Metanephros (tissue), 1 donor: ENCODE data around the gene IDS. TPM values are rescaled to one million over a fixed set of nuclear protein-coding genes. Genes with fewer than 3 reads are reported as not detected.

Source experiments
- total RNA-seq: library from RNA; depleted of rRNA; stranded (reverse); fragments of >200 nt; gene quantifications from one replicate; pipeline ENCODE4 v1.2.3, GENCODE V29; 2014

The IDS gene, protein sequence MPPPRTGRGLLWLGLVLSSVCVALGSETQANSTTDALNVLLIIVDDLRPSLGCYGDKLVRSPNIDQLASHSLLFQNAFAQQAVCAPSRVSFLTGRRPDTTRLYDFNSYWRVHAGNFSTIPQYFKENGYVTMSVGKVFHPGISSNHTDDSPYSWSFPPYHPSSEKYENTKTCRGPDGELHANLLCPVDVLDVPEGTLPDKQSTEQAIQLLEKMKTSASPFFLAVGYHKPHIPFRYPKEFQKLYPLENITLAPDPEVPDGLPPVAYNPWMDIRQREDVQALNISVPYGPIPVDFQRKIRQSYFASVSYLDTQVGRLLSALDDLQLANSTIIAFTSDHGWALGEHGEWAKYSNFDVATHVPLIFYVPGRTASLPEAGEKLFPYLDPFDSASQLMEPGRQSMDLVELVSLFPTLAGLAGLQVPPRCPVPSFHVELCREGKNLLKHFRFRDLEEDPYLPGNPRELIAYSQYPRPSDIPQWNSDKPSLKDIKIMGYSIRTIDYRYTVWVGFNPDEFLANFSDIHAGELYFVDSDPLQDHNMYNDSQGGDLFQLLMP
- 40.8 TPM for total RNA-seq

DNA sequence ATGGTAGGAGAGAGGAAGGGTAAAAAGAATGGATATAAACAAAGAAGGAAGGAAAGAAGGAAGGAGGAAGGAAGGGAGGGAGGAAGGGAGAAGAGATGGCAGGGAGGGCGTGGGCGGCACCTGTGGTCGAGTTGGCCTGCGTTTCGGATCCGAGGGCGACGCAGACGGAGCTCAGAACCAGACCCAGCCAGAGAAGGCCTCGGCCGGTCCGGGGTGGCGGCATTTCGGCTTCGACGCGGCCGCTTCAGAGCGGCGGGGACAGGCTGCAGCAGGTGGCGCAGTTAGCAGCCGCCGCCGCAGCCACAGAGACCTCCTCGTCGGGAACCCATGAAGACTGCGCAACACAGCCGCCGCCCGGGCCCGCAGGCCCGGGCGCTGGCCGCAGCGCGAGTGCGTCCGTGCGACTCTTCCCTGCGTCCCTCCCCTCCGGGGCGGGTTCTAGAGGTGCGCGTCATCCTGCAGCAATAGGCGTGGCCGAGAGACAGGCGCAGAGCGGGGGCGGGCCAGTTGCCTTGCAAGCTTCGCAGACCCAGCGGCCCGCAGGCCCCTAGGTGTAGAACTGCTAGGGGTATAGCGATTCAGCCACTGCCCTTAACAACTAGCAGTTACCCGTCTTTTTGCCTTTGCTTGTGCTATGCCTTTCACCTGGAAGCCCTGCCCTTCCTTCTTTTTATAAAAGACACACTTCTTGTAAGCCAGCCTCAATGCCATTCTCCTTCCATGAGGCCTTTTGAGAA is at the start of gene IDS:
Gene IDS, minus strand, starts transcription at position 392 of the 737 bp plus-strand sequence. Its CDS starts 169 bp downstream, at position 223.

DNA sequence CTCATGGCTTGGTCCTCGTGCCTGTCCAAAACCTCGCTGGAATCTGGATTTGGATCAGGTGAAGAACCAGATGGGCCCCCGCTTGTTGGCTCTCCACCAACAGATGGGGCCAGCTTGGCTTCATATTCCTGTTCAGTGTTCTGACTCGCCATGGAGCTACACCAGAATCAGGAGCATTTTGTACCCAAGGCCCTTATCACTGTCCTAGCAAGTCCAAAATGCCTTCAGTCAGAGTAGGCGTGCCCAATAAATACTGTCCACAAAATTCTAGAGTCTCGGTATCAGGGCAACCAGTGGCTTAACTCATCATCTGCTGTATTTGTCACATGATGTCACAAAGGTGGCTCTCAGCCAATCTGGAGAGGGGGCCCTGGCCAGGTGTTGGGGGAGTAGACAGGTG is 44.6 kb upstream of the IDS start, which contains the start of gene HSFX3:
Gene HSFX3, minus strand, starts transcription at position 224 of the 400 bp plus-strand sequence. Its CDS starts 72 bp downstream, at position 152.

DNA sequence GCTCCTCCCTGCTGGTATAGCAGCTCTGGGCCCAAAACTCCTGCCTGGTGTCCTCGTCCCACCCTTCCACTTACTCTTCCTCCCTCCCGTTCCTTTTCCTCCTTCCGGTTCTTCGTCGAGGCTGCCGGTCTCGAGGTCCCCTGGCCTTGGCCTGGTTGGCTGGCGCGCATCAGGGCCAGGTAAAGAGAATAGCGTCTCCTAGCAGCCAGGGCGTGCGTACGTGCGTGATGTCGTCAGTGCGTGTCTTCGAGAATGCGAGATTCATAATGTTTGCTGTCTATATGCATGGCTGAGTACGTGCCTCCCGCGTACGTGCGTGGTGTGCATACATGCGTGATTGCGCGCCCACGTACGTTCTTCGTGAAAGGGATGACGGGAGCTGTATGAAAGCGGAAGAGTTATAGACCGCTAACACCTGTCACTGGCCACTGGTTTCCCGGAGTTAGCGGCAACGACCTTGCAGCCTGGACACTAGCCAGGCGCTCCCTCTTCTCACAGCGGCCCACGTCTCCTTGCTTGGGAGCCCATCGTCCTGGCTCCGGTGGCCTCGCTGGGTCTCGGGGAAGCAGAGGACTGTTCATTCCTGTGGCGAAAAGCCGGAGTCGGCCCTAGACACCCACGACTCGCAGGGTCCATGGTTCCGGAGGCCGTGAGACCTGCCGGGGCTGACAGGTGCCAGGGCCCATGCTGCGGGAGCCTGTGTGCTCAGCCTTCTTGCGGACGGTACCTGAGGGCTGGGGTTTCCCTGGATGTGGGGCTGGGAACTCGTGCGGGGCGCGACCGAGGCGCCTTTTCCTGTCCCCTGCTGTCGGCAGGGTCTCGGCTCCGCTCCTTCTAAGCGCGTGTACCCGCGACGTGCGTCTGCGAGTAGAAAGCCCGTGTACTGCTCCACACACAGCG is 35.8 kb upstream of the IDS start, which contains the start of gene EOLA1:
Gene EOLA1, plus strand, starts transcription at position 392 of the 900 bp plus-strand sequence. CDS start 4,619 bp downstream, outside the sequence.

Other genes starting within 250 kb of the IDS start
- 14.9 TPM for gene EOLA1, start 35.7 kb upstream of the IDS start, total RNA-seq
- not detected for gene HSFX3, start 44.6 kb upstream of the IDS start, total RNA-seq
- not detected for gene MAGEA9B, start 82.2 kb upstream of the IDS start, total RNA-seq
- gene HSFX2, start 90.0 kb upstream of the IDS start, total RNA-seq: 1.2 TPM
- gene TMEM185A, start 126.5 kb upstream of the IDS start, total RNA-seq: 35.7 TPM
- not detected for gene MAGEA11, start 206.8 kb upstream of the IDS start, total RNA-seq